ENCODE data around the gene ARAP2.

GRCh38 chr4:36130641-36131040 lies 113.7 kb downstream of the ARAP2 start:
- no peak for TF ChIP-seq POLR2A (IDR thresholded peaks at IDR 0.05; ENCODE audit: low read depth)
- TF ChIP-seq, protein P1, sequence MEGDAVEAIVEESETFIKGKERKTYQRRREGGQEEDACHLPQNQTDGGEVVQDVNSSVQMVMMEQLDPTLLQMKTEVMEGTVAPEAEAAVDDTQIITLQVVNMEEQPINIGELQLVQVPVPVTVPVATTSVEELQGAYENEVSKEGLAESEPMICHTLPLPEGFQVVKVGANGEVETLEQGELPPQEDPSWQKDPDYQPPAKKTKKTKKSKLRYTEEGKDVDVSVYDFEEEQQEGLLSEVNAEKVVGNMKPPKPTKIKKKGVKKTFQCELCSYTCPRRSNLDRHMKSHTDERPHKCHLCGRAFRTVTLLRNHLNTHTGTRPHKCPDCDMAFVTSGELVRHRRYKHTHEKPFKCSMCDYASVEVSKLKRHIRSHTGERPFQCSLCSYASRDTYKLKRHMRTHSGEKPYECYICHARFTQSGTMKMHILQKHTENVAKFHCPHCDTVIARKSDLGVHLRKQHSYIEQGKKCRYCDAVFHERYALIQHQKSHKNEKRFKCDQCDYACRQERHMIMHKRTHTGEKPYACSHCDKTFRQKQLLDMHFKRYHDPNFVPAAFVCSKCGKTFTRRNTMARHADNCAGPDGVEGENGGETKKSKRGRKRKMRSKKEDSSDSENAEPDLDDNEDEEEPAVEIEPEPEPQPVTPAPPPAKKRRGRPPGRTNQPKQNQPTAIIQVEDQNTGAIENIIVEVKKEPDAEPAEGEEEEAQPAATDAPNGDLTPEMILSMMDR (IDR thresholded peaks at IDR 0.05) = no peak
- no peak for TF ChIP-seq POLR2AphosphoS5 (IDR thresholded peaks at IDR 0.05)
- TF ChIP-seq EP300 (IDR thresholded peaks at IDR 0.05) = no peak
